ENCODE results near the gene ATAD1. TPM values are rescaled to one million over a fixed set of nuclear protein-coding genes. Genes with fewer than 3 reads are reported as not detected.
"Not testable (repeated sequence)": the region's sequence is repeated elsewhere in the genome, so short reads cannot be mapped to it uniquely, and the experiment has no call there.

ATAD1 gene
- total and polyA plus RNA-seq, 2 experiments from 2014 or later = 47.4 to 82.5 TPM

GRCh38 chr10:87803328-87803727 lies 14.7 kb downstream of the ATAD1 start:
- no peak overlapping the region for H3K27ac ChIP-seq
- no peak for TF ChIP-seq CTCF (IDR thresholded peaks at IDR 0.05; ENCODE audit: low read depth, low read length)
- no peaks in the 10 kb centered on the region for H3K4me1 ChIP-seq (ENCODE audit: low read depth)
- peaks cover 46% of the 10 kb centered on the region for H3K36me3 ChIP-seq
- no peaks in the 10 kb centered on the region for H3K27me3 ChIP-seq
- DNase-seq (ENCODE audit: low read depth in 1 of 2, low spot score in 1 of 2) = no peak
- no peak overlapping the region for H3K4me3 ChIP-seq
- no peaks in the 10 kb centered on the region for H3K9me3 ChIP-seq (ENCODE audit: low read depth)

GRCh38 chr10:87801813-87802435 lies 16.1 kb downstream of the ATAD1 start:
- H3K27ac ChIP-seq; H3K9me3 ChIP-seq (ENCODE audit: low read depth); H3K4me1 ChIP-seq (ENCODE audit: low read depth); DNase-seq (ENCODE audit: low read depth in 1 of 2, low spot score in 1 of 2); H3K27me3 ChIP-seq; H3K4me3 ChIP-seq: not testable (repeated sequence)
- peaks cover 39% of the 10 kb centered on the region for H3K36me3 ChIP-seq

- Histone ChIP-seq H3K36me3 (peaks cover 31% of the 10 kb centered on the region), H3K27me3 (no peaks in the 10 kb centered on the region), H3K27ac (no peak overlapping the region), H3K9me3 (ENCODE audit: low read depth) (no peaks in the 10 kb centered on the region), H3K4me3 (no peak overlapping the region), H3K4me1 (ENCODE audit: low read depth) (no peaks in the 10 kb centered on the region)
- TF ChIP-seq CTCF (IDR thresholded peaks at IDR 0.05; ENCODE audit: low read depth, low read length) = no peak
- DNase-seq (ENCODE audit: low read depth in 1 of 2, low spot score in 1 of 2) = no peak
Measured at GRCh38 chr10:87799860-87800259, 18.2 kb downstream of the ATAD1 start.

GRCh38 chr10:87798082-87798481 lies 19.9 kb downstream of the ATAD1 start:
- peaks cover 26% of the 10 kb centered on the region for H3K36me3 ChIP-seq
- no peaks in the 10 kb centered on the region for H3K4me1 ChIP-seq (ENCODE audit: low read depth)
- H3K27ac ChIP-seq = no peak overlapping the region
- no peaks in the 10 kb centered on the region for H3K27me3 ChIP-seq
- no peak overlapping the region for H3K4me3 ChIP-seq
- no peak for DNase-seq (ENCODE audit: low read depth in 1 of 2, low spot score in 1 of 2)
- no peaks in the 10 kb centered on the region for H3K9me3 ChIP-seq (ENCODE audit: low read depth)
- no peak for TF ChIP-seq CTCF (IDR thresholded peaks at IDR 0.05; ENCODE audit: low read depth, low read length)

- no peaks in the 10 kb centered on the region for H3K4me1 ChIP-seq (ENCODE audit: low read depth)
- H3K27ac ChIP-seq = no peak overlapping the region
- TF ChIP-seq CTCF (IDR thresholded peaks at IDR 0.05; ENCODE audit: low read depth, low read length) = no peak
- peaks cover 35% of the 10 kb centered on the region for H3K36me3 ChIP-seq
- H3K9me3 ChIP-seq (ENCODE audit: low read depth) = no peaks in the 10 kb centered on the region
- no peak overlapping the region for H3K4me3 ChIP-seq
- peak in 1 of 2 donors; percentile 19 for DNase-seq (ENCODE audit: low read depth in 1 of 2, low spot score in 1 of 2)
- no peaks in the 10 kb centered on the region for H3K27me3 ChIP-seq
Measured at GRCh38 chr10:87794285-87794684, 23.7 kb downstream of the ATAD1 start.

- no peaks in the 10 kb centered on the region for H3K4me1 ChIP-seq (ENCODE audit: low read depth)
- H3K9me3 ChIP-seq (ENCODE audit: low read depth) = no peaks in the 10 kb centered on the region
- TF ChIP-seq CTCF (IDR thresholded peaks at IDR 0.05; ENCODE audit: low read depth, low read length) = no peak
- no peak overlapping the region for H3K4me3 ChIP-seq
- peaks cover 50% of the 10 kb centered on the region for H3K36me3 ChIP-seq
- no peak overlapping the region for H3K27ac ChIP-seq
- no peaks in the 10 kb centered on the region for H3K27me3 ChIP-seq
- DNase-seq (ENCODE audit: low read depth in 1 of 2, low spot score in 1 of 2) = no peak
Measured at GRCh38 chr10:87790185-87790584, 27.8 kb downstream of the ATAD1 start.
